K562 (cell line): ENCODE data around the gene EZH2. TPM values are rescaled to one million over a fixed set of nuclear protein-coding genes. Genes with fewer than 3 reads are reported as not detected.

Source experiments
- CBFA2T3 ChIP-seq: fragments of 450-650 bp; IDR thresholded peaks from 2 replicates; pipeline ENCODE4 v1.6.1; 2017
- HOXB6 ChIP-seq: fragments of 250-450 bp; sonication (Bioruptor Pico); IDR thresholded peaks from 2 replicates; pipeline ENCODE4 v1.5.1; 2022; ENCODE audit warnings: mild to moderate bottlenecking, borderline replicate concordance
- JUNB ChIP-seq: fragments of 450-650 bp; formaldehyde crosslinking; conservative IDR thresholded peaks from 2 replicates; pipeline ENCODE4 v1.4.0; 2020; ENCODE audit warnings: mild to moderate bottlenecking
- LCOR ChIP-seq: sonication (generic); formaldehyde crosslinking; IDR thresholded peaks from 2 replicates; pipeline ENCODE4 v1.8.0; 2022; ENCODE audit warnings: mild to moderate bottlenecking, missing genetic modification reagents
- PHF20 ChIP-seq: fragments of 450-650 bp; IDR thresholded peaks from 2 replicates; pipeline ENCODE4 v1.6.1; 2018; ENCODE audit not compliant: partially characterized antibody
- SNRNP70 ChIP-seq: fragments of 200-400 bp; formaldehyde crosslinking; optimal IDR thresholded peaks from 2 replicates; pipeline ENCODE3; 2017; ENCODE audit warnings: low read depth, low read length
- STAT5A ChIP-seq: IDR thresholded peaks from 2 replicates; pipeline ENCODE4 v1.6.1; 2012; ENCODE audit warnings: low read length, inconsistent platforms, borderline replicate concordance
- ZSCAN32 ChIP-seq: fragments of 450-650 bp; formaldehyde crosslinking; IDR thresholded peaks from 2 replicates; pipeline ENCODE4 v1.4.0; 2020; ENCODE audit warnings: mild to moderate bottlenecking, moderate library complexity
- polyA plus RNA-seq, 8 experiments: library from polyadenylated mRNA; depleted of rRNA in 4 of 8; stranded (reverse) in 5 of 8; unstranded in 3 of 8; fragments of >200 nt; fragmentation: Nextera tagmentation in 2 of 8; fragmentation: Illumina TruSeq in 1 of 8; extraction: Ambion mirVana in 2 of 8; extraction: Trizol in 1 of 8; gene quantifications; 2 replicates each; pipeline versions ENCODE4 v1.2.1 to v1.2.3, GENCODE V29; 2011 to 2014; ENCODE audit warnings: inconsistent platforms in 1 of 8, missing spikeins in 1 of 8
- total RNA-seq, 7 experiments: library from RNA; depleted of rRNA in 6 of 7; stranded (reverse); fragments of >200 nt in 6 of 7; fragmentation: Illumina TruSeq in 2 of 7; extraction: Trizol in 2 of 7; gene quantifications; 2 replicates each; pipeline versions ENCODE4 v1.2.1 to v1.2.3, GENCODE V29; 2011 to 2021; ENCODE audit warnings: low replicate concordance in 1 of 7
- TF ChIP-seq, protein P1 (sequence below): fragments of 200-800 bp; sonication (Bioruptor generic); IDR thresholded peaks from 2 replicates; pipeline ENCODE4 v1.6.1; 2016; ENCODE audit warnings: missing genetic modification characterization, missing compliant biosample characterization
- TF ChIP-seq, protein P2 (sequence below), 2 experiments: IDR thresholded peaks; 2 replicates each; pipeline ENCODE4 v1.6.1; 2012; ENCODE audit warnings: improper control_type of control experiment in 2 of 2, low read depth in 2 of 2, low read length in 2 of 2, borderline replicate concordance in 1 of 2

The EZH2 gene
- total and polyA plus RNA-seq, 9 of the 15 experiments (the other 6 are each of a cell fraction or from before 2014, with no cell fraction given), result 48.7 to 175 (median 98.6) TPM

DNA sequence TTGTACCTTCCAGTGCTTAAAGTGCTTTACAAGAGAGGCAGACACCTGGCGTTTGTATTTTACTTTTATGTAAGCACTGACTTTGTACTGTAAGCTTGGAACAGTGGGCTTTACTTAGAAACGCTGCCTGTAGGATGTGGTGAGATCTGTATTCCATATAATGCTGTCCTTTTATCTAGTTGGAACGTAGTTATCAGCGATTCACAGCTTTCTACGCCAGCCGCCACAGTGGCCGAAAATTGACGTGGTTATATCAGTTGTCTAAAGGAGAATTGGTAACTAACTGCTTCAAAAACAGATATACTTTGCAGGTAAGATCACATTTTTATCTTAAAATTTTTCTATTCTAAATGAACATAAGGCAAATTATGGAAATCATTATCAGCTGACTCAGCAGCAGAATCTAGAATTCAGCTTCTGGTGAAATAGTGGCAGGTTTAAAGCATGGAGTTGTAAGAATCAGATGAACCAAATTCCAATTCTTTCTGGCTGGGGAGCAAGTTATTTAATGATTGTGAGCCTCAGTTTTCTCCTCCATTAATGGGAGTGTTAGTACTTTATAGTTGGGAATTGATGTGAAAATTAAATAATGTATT lies 93.9 kb downstream of the EZH2 start (continued):
- TF ChIP-seq, protein P1, sequence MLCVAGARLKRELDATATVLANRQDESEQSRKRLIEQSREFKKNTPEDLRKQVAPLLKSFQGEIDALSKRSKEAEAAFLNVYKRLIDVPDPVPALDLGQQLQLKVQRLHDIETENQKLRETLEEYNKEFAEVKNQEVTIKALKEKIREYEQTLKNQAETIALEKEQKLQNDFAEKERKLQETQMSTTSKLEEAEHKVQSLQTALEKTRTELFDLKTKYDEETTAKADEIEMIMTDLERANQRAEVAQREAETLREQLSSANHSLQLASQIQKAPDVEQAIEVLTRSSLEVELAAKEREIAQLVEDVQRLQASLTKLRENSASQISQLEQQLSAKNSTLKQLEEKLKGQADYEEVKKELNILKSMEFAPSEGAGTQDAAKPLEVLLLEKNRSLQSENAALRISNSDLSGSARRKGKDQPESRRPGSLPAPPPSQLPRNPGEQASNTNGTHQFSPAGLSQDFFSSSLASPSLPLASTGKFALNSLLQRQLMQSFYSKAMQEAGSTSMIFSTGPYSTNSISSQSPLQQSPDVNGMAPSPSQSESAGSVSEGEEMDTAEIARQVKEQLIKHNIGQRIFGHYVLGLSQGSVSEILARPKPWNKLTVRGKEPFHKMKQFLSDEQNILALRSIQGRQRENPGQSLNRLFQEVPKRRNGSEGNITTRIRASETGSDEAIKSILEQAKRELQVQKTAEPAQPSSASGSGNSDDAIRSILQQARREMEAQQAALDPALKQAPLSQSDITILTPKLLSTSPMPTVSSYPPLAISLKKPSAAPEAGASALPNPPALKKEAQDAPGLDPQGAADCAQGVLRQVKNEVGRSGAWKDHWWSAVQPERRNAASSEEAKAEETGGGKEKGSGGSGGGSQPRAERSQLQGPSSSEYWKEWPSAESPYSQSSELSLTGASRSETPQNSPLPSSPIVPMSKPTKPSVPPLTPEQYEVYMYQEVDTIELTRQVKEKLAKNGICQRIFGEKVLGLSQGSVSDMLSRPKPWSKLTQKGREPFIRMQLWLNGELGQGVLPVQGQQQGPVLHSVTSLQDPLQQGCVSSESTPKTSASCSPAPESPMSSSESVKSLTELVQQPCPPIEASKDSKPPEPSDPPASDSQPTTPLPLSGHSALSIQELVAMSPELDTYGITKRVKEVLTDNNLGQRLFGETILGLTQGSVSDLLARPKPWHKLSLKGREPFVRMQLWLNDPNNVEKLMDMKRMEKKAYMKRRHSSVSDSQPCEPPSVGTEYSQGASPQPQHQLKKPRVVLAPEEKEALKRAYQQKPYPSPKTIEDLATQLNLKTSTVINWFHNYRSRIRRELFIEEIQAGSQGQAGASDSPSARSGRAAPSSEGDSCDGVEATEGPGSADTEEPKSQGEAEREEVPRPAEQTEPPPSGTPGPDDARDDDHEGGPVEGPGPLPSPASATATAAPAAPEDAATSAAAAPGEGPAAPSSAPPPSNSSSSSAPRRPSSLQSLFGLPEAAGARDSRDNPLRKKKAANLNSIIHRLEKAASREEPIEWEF (CRISPR knock-in tag), result no peak
- TF ChIP-seq JUNB (no peak), SNRNP70 (no peak), HOXB6 (CRISPR knock-in tag) (no peak), STAT5A (0 out of 2 replicates have a peak, but pooled peaks have one; percentile 5), PHF20 (no peak), LCOR (no peak), ZSCAN32 (CRISPR knock-in tag) (no peak), CBFA2T3 (peak; percentile 8; the same call in 1 of the 2 replicates)
- TF ChIP-seq, protein P2, sequence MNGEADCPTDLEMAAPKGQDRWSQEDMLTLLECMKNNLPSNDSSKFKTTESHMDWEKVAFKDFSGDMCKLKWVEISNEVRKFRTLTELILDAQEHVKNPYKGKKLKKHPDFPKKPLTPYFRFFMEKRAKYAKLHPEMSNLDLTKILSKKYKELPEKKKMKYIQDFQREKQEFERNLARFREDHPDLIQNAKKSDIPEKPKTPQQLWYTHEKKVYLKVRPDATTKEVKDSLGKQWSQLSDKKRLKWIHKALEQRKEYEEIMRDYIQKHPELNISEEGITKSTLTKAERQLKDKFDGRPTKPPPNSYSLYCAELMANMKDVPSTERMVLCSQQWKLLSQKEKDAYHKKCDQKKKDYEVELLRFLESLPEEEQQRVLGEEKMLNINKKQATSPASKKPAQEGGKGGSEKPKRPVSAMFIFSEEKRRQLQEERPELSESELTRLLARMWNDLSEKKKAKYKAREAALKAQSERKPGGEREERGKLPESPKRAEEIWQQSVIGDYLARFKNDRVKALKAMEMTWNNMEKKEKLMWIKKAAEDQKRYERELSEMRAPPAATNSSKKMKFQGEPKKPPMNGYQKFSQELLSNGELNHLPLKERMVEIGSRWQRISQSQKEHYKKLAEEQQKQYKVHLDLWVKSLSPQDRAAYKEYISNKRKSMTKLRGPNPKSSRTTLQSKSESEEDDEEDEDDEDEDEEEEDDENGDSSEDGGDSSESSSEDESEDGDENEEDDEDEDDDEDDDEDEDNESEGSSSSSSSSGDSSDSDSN (IDR thresholded peaks at IDR 0.05; ENCODE audit: borderline replicate concordance in 1 of 2, low read depth in 2 of 2, low read length in 2 of 2), result no peak
